HepG2 (cell line): ENCODE results near the gene CAPN7.

Source experiments
- CEBPB ChIP-seq: IDR thresholded peaks from 2 replicates; pipeline ENCODE4 v1.6.1; 2011; ENCODE audit warnings: low read depth, low read length, improper control_type of control experiment, borderline replicate concordance
- CTCF ChIP-seq: sonication (generic); formaldehyde crosslinking; IDR thresholded peaks from 2 replicates; pipeline ENCODE4 v1.5.0; 2020; ENCODE audit warnings: mild to moderate bottlenecking, missing genetic modification reagents, moderate library complexity
- DPF2 ChIP-seq: sonication (generic); formaldehyde crosslinking; IDR thresholded peaks from 2 replicates; pipeline ENCODE4 v1.4.0; 2020; ENCODE audit warnings: mild to moderate bottlenecking, low read depth, missing genetic modification reagents, borderline replicate concordance
- GABPB1 ChIP-seq: IDR thresholded peaks from 2 replicates; pipeline ENCODE4 v1.6.1; 2016; ENCODE audit warnings: mild to moderate bottlenecking, missing genetic modification reagents, moderate library complexity, missing compliant biosample characterization
- KDM6A ChIP-seq: IDR thresholded peaks from 2 replicates; pipeline ENCODE4 v1.6.1; 2016; ENCODE audit warnings: low read depth
- NFE2L1 ChIP-seq: sonication (generic); formaldehyde crosslinking; IDR thresholded peaks from 2 replicates; pipeline ENCODE4 v1.4.0; 2020; ENCODE audit warnings: missing genetic modification reagents, mild to moderate bottlenecking, borderline replicate concordance
- RFX5 ChIP-seq: IDR thresholded peaks from 2 replicates; pipeline ENCODE4 v1.6.1; 2011; ENCODE audit warnings: low read depth, low read length, improper control_type of control experiment
- SUZ12 ChIP-seq: fragments of 150-350 bp; IDR thresholded peaks from 2 replicates; pipeline ENCODE4 v1.6.1; 2014; ENCODE audit warnings: low read depth, low read length
- TFE3 ChIP-seq: IDR thresholded peaks from 2 replicates; pipeline ENCODE4 v1.6.1; 2016
- ZFP36 ChIP-seq: fragments of 150-350 bp; IDR thresholded peaks from 2 replicates; pipeline ENCODE4 v1.6.1; 2018; ENCODE audit warnings: borderline replicate concordance, low read length, low read depth; ENCODE audit not compliant: partially characterized antibody
- ZNF281 ChIP-seq: sonication (generic); formaldehyde crosslinking; IDR thresholded peaks from 2 replicates; pipeline ENCODE4 v1.4.0; 2020; ENCODE audit warnings: missing genetic modification reagents, borderline replicate concordance
- ZNF501 ChIP-seq: sonication (generic); formaldehyde crosslinking; IDR thresholded peaks from 2 replicates; pipeline ENCODE4 v1.5.1; 2020; ENCODE audit warnings: mild to moderate bottlenecking, moderate library complexity, missing genetic modification reagents
- ZZZ3 ChIP-seq: sonication (generic); formaldehyde crosslinking; IDR thresholded peaks from 2 replicates; pipeline ENCODE4 v1.4.0; 2020; ENCODE audit warnings: missing genetic modification reagents, mild to moderate bottlenecking, borderline replicate concordance
- TF ChIP-seq, protein P1 (sequence below): sonication (generic); formaldehyde crosslinking; IDR thresholded peaks from 2 replicates; pipeline ENCODE4 v1.9.0; 2021; ENCODE audit warnings: missing genetic modification reagents, borderline replicate concordance

GRCh38 chr3:15272426-15273196 is 66.6 kb downstream of the CAPN7 start:
- TF ChIP-seq SUZ12 (no peak), CEBPB (no peak), ZFP36 (no peak), GABPB1 (CRISPR knock-in tag) (no peak), ZNF501 (CRISPR knock-in tag) (no peak), NFE2L1 (CRISPR knock-in tag) (no peak), CTCF (CRISPR knock-in tag) (no peak), ZNF281 (CRISPR knock-in tag) (no peak), DPF2 (no peak), KDM6A (CRISPR knock-in tag) (no peak), TFE3 (CRISPR knock-in tag) (no peak), ZZZ3 (CRISPR knock-in tag) (no peak), RFX5 (no peak)
- TF ChIP-seq, protein P1, sequence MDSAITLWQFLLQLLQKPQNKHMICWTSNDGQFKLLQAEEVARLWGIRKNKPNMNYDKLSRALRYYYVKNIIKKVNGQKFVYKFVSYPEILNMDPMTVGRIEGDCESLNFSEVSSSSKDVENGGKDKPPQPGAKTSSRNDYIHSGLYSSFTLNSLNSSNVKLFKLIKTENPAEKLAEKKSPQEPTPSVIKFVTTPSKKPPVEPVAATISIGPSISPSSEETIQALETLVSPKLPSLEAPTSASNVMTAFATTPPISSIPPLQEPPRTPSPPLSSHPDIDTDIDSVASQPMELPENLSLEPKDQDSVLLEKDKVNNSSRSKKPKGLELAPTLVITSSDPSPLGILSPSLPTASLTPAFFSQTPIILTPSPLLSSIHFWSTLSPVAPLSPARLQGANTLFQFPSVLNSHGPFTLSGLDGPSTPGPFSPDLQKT, result no peak
